ENCODE results near the gene RPP25L.
"Not testable (repeated sequence)": the region's sequence is repeated elsewhere in the genome, so short reads cannot be mapped to it uniquely, and the experiment has no call there.

The RPP25L gene

GRCh38 chr9:34611811-34612787, at the start of gene RPP25L:
TSS of gene RPP25L (minus strand) at chr9:34612097. CDS start at chr9:34611296, 801 bp downstream.
- peak; percentile 86 for DNase-seq

- no peak for DNase-seq
These were observed 47.8 kb upstream of the RPP25L start for GRCh38 chr9:34659592-34660253.

- DNase-seq, result no peak
These were observed 46.6 kb upstream of the RPP25L start for GRCh38 chr9:34658461-34658860.

GRCh38 chr9:34656992-34657391, 45.1 kb upstream of the RPP25L start:
- DNase-seq, result no peak

- DNase-seq, result no peak
These were observed 43.5 kb upstream of the RPP25L start for GRCh38 chr9:34655394-34655793.

- DNase-seq, result no peak
These were observed 42.6 kb upstream of the RPP25L start for GRCh38 chr9:34654323-34655051.

- no peak for DNase-seq
These were observed 41.5 kb upstream of the RPP25L start for GRCh38 chr9:34653151-34654072.

- no peak for DNase-seq
These were observed 40.7 kb upstream of the RPP25L start for GRCh38 chr9:34652602-34653000.

- peak; percentile 30 for DNase-seq
These were observed 40.1 kb upstream of the RPP25L start, which contains the start of gene IL11RA for GRCh38 chr9:34651876-34652601. TSS of gene IL11RA (plus strand) at chr9:34652185. CDS start at chr9:34655218, 3,033 bp downstream.

GRCh38 chr9:34651321-34651720, 39.4 kb upstream of the RPP25L start:
- DNase-seq, result no peak

GRCh38 chr9:34650816-34651215, 38.9 kb upstream of the RPP25L start:
- no peak for DNase-seq

GRCh38 chr9:34648673-34649072, 36.8 kb upstream of the RPP25L start:
- DNase-seq, result no peak

- DNase-seq, result no peak
These were observed 35.8 kb upstream of the RPP25L start for GRCh38 chr9:34647651-34648050.

GRCh38 chr9:34647084-34647403, 35.1 kb upstream of the RPP25L start:
- DNase-seq, result no peak

GRCh38 chr9:34646211-34647083, 34.5 kb upstream of the RPP25L start, which contains the start of gene GALT:
TSS of gene GALT (plus strand) at chr9:34646675. CDS start at chr9:34646705, 30 bp downstream.
- peak; percentile 97 for DNase-seq

GRCh38 chr9:34644766-34645314, 32.9 kb upstream of the RPP25L start:
- DNase-seq, result no peak

GRCh38 chr9:34642679-34643078, 30.8 kb upstream of the RPP25L start:
- no peak for DNase-seq

GRCh38 chr9:34639322-34639721, 27.4 kb upstream of the RPP25L start:
- DNase-seq, result not testable (repeated sequence)

GRCh38 chr9:34638138-34638445, 26.2 kb upstream of the RPP25L start:
- DNase-seq, result no peak

All from CD4-positive, alpha-beta T cell treated with Interleukin-21 for 1 hour (primary cell).